Measurements from ENCODE around the gene CACNA1F. TPM values are rescaled to one million over a fixed set of nuclear protein-coding genes. Genes with fewer than 3 reads are reported as not detected.
A peak's percentile ranks its signal among the peaks of the same experiment; 100 is the strongest.

CACNA1F gene
- polyA plus RNA-seq, 3 donors, result 0.73 TPM; not detected in 2

GRCh38 chrX:49172280-49172780 is 60.8 kb downstream of the CACNA1F start:
- H3K4me3 Mint-ChIP-seq, result peak overlapping the region; percentile 86 to 89
- intact Hi-C loops (cut with micrococcal nuclease), result loop anchor here in 1 of 2 donors (1.0 kb wide), 1 partner anchor 8 kb away; no protein-coding TSS in a partner anchor

GRCh38 chrX:49171752-49172279 is 61.3 kb downstream of the CACNA1F start, which contains the start of gene PLP2:
Gene PLP2, plus strand, starts transcription at chrX:49171898. Its CDS starts 103 bp downstream, at chrX:49172001.
- DNase-seq, result peak; percentile 60 to 65 (median 62)
- Histone ChIP-seq H3K36me3 (replicated peaks in 1 of 2; ENCODE audit: control insufficient read depth in 1 of 2, insufficient read depth in 2 of 2, low read length in 2 of 2) (peaks cover 19 to 27% of the 10 kb centered on the region in 2 donors), H3K4me2 (replicated peaks; ENCODE audit: extremely low read depth, low read length, poor library complexity, severe bottlenecking) (peak within 1 kb of the TSS; percentile 82), H3K9ac (ENCODE audit: insufficient read depth, low read length, poor library complexity, severe bottlenecking) (peak within 1 kb of the TSS; percentile 93), H3K27ac (ENCODE audit: low read depth in 1 of 2, low read length in 2 of 2) (peak within 1 kb of the TSS; percentile 80 to 97), H2AFZ (ENCODE audit: insufficient read depth, low read depth, low read length, poor library complexity, severe bottlenecking) (no peak within 1 kb of the TSS), H4K20me1 (ENCODE audit: insufficient read depth, low read length) (peaks cover 11% of the 10 kb centered on the region), H3K79me2 (ENCODE audit: insufficient read depth, low read length) (peaks cover 46% of the 10 kb centered on the region), H3K27me3 (ENCODE audit: control insufficient read depth in 2 of 2, insufficient read depth in 2 of 2, low read length in 2 of 2) (no peaks in the 10 kb centered on the region), H3K4me1 (ENCODE audit: control insufficient read depth in 1 of 2, insufficient read depth in 2 of 2, low read length in 2 of 2) (peaks cover 73 to 81% of the 10 kb centered on the region in 2 donors), H3K9me3 (replicated peaks in 1 of 2; ENCODE audit: control insufficient read depth in 1 of 2, insufficient read depth in 1 of 2, low read length in 2 of 2) (no peaks in the 10 kb centered on the region), H3K4me3 (replicated peaks in 1 of 3; ENCODE audit: low read depth in 2 of 3, low read length in 3 of 3) (peak within 1 kb of the TSS; percentile 55 to 85 (median 85))
- H3K4me1 Mint-ChIP-seq, result peaks cover 66% of the 10 kb centered on the region
- H3K27ac Mint-ChIP-seq, result peak within 1 kb of the TSS; percentile 91 to 98 (median 95)
- WGBS (ENCODE audit: insufficient coverage), result 0% methylated on average over 35 of the region's 46 CpGs
- H3K27me3 Mint-ChIP-seq (ENCODE audit: low read depth in 3 of 3), result peaks cover 0 to 7% (median 0%) of the 10 kb centered on the region in 3 donors
- intact Hi-C loops (cut with micrococcal nuclease), result loop anchor here in 1 of 2 donors (1.0 kb wide), 1 partner anchor 8 kb away; no protein-coding TSS in a partner anchor
- peak within 1 kb of the TSS; percentile 86 to 89 for H3K4me3 Mint-ChIP-seq
- peaks cover 0 to 35% (median 17%) of the 10 kb centered on the region in 7 donors for H3K9me3 Mint-ChIP-seq
- peaks cover 20 to 36% of the 10 kb centered on the region in 2 donors for H3K36me3 Mint-ChIP-seq
- no peak for TF ChIP-seq CTCF (IDR thresholded peaks at IDR 0.05)

More at GRCh38 chrX:49172280-49172780, 60.8 kb downstream of the CACNA1F start:
- peaks cover 70% of the 10 kb centered on the region for H3K4me1 Mint-ChIP-seq
- Histone ChIP-seq H3K4me3 (replicated peaks in 1 of 3; ENCODE audit: low read depth in 2 of 3, low read length in 3 of 3) (peak overlapping the region; percentile 55 to 85 (median 85)), H3K27ac (ENCODE audit: low read depth in 1 of 2, low read length in 2 of 2) (peak overlapping the region; percentile 80 to 97), H3K4me2 (replicated peaks; ENCODE audit: extremely low read depth, low read length, poor library complexity, severe bottlenecking) (peak overlapping the region; percentile 82), H3K9me3 (replicated peaks in 1 of 2; ENCODE audit: control insufficient read depth in 1 of 2, insufficient read depth in 1 of 2, low read length in 2 of 2) (no peaks in the 10 kb centered on the region), H3K4me1 (ENCODE audit: control insufficient read depth in 1 of 2, insufficient read depth in 2 of 2, low read length in 2 of 2) (peaks cover 75 to 86% of the 10 kb centered on the region in 2 donors), H2AFZ (ENCODE audit: insufficient read depth, low read depth, low read length, poor library complexity, severe bottlenecking) (no peak overlapping the region), H3K27me3 (ENCODE audit: control insufficient read depth in 2 of 2, insufficient read depth in 2 of 2, low read length in 2 of 2) (no peaks in the 10 kb centered on the region), H3K36me3 (replicated peaks in 1 of 2; ENCODE audit: control insufficient read depth in 1 of 2, insufficient read depth in 2 of 2, low read length in 2 of 2) (peaks cover 19 to 27% of the 10 kb centered on the region in 2 donors), H4K20me1 (ENCODE audit: insufficient read depth, low read length) (peaks cover 11% of the 10 kb centered on the region), H3K79me2 (ENCODE audit: insufficient read depth, low read length) (peaks cover 46% of the 10 kb centered on the region), H3K9ac (ENCODE audit: insufficient read depth, low read length, poor library complexity, severe bottlenecking) (peak overlapping the region; percentile 93)
- DNase-seq, result peak; percentile 81 to 85 (median 84)
- peaks cover 0 to 6% (median 0%) of the 10 kb centered on the region in 3 donors for H3K27me3 Mint-ChIP-seq (ENCODE audit: low read depth in 3 of 3)
- peaks cover 0 to 30% (median 17%) of the 10 kb centered on the region in 7 donors for H3K9me3 Mint-ChIP-seq
- TF ChIP-seq CTCF (IDR thresholded peaks at IDR 0.05), result no peak
- H3K36me3 Mint-ChIP-seq, result peaks cover 20 to 36% of the 10 kb centered on the region in 2 donors
- peak overlapping the region; percentile 91 to 98 (median 95) for H3K27ac Mint-ChIP-seq
- 0% methylated on average over 14 of the region's 37 CpGs for WGBS (ENCODE audit: insufficient coverage)
